Fibroblast of skin of left biceps (primary cell): ENCODE data around the gene ALDH1B1.

Source experiments
- DNase-seq, 2 experiments: peaks; one replicate each; pipeline ENCODE4 v3.0.0-alpha.2; 2013; ENCODE audit warnings: low read depth in 2 of 2

Gene ALDH1B1

DNA sequence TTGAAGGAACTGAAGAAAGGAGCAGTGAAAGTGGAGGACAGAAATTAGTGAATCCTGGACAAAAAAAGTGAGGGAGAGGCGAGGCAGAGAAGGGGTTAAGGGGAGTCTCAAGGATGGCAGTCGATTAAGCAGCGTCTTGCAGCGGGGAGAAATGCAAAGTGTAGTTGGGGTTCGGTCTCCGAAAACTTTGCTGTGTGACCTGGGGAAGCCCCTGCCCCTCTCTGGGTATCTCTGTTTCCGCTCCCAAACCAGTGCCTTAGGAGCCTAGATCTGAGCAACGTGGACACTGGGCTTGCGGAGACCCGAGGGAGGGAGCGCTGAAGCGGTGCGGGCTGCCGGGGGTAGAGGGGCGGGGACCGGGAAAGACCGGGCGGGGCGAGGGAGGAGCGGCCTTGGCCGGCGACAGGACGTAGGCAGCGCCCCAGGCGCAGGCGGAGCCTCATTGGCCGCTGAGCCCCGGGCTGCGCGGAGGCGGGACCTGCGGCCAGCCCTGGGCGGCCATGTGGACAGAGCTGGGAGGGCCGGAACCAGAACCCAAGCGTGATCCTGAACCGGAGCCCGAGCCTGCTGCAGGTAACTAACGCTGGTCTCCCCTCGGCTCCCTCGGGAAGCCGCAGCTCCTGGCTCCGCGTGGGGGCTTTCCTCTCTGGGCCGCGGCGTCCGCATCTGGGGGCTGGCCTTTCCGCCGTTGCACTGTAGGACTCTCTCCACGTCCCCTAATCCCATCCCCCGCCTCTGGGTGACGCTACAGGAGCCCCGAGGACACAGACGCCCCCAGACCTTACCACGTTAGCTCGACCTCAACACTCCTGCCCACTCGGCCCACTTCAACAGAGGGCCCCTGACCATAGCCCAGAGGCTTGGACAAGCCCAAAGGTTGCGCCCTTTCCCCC lies at the start of gene ALDH1B1:
TSS of gene ALDH1B1 (plus strand) at position 468 of the 893 bp plus-strand sequence. CDS start 3,047 bp downstream, outside the sequence.
- DNase-seq, result peak; percentile 32 to 40

DNA sequence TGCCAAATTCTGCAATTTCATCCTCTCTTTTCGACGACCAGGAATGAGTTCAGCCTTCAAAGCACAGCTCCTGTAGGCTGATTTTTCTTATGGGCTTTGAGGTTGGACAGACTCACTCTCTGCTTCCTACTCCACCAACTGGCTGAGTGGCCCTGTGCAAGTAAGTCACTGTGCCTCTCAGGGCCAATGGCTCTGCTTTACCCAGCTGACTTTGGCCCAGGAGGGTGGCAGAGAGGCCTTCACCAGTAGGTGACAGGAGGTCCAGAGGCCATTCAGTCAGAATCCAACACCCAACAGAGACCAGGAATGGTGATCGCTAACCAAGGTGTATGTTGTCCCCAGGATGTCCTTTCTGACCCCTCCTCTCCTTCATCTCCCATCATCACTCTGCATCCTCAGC lies 49.5 kb upstream of the ALDH1B1 start:
- no peak for DNase-seq

DNA sequence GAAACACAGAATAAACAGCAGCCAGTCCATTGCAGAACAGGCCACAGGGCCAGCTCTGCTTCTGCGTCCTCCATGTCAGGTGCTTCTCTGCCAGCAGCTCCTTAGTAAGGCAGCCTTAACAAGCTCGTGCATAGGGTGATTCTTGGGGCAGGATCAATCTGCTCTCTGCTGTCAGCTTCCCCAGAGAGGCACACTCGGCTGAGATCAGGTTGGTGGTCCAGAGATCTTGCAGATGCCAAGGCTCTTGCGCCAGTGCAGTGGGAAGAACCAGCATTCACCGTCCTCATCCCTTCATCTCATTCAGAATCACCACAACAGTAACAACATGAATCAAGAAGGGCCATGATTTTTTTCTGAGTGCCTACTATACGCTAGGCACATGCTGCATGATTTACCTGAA lies 49.0 kb upstream of the ALDH1B1 start:
- DNase-seq, result no peak

DNA sequence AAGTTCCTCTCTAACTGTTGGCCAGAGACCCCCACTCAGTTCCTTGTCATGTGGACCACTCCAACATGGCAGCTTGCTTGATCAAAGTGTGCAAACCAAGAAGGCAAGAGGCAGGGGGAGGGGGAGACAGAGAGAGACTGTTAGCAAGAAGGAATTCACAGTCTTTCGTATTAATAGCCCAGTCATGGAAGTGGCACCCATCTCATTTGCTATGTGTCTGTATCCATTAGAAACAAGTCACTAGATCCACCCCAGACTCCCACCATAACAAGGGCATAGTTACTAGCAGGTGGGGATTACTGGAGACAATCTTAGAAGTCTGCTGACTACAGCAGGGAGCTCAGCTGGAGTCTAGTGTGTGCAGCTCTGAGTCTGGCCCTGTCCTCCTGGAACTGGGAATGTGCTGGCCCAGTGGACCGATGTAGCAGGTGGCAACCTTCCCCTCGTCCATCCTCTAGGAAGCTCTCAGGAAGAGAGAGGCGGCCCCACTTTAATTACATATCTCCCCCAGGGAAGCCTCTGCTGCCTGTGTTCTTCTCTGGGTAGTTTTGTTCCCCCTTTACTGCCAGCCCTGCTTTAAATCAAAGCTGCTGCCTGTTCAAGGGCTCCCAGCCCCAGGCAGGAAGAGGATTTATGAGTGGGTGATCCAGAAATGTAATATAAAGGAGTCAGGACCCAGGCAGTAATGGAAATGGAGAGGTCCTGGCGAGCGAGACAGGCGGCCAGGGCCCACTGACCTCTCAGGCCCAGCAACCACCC lies 47.8 kb upstream of the ALDH1B1 start:
- DNase-seq, result no peak

DNA sequence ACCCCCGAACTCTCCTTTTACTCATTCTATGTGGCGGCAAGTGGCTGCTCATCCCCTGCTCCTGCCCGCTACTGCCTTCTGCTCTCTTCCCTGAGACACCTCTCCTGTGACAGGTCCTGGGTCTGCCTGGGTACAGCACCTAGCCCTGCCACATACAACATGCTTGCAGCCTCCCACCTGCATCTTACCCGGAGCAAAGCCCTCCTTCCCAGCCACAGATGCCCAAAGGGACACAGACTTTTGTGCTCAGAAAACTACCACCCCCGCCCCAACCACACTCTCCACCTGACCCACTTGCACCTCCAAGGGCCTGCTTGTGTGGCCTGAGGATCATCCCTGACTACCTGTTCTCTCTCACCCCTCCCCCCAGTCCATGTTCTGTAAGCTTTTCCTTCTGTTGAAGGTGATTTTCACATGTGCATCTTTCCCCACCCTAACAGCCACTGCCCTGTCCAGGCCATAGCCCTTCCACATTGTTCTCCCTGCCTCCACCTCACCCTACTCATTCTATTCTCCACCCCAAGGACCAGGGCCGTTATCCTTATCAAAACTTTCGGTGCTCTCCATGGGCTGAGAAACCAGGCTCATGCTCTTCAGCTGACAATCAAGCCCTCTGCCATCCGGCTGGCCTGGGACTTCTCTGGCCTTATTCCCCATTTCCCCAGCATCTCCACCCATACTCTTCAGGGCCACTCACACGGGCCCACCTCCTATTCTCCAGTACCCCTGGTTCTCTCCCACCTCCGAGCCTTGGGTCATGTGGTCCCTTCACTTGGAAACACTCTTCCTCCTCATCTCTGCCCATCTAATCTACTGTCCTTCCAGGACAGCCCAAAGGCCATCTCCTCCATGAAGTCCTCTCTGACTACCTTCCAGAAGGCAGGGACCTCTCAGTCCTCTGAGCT lies 46.4 kb upstream of the ALDH1B1 start:
- DNase-seq, result no peak

DNA sequence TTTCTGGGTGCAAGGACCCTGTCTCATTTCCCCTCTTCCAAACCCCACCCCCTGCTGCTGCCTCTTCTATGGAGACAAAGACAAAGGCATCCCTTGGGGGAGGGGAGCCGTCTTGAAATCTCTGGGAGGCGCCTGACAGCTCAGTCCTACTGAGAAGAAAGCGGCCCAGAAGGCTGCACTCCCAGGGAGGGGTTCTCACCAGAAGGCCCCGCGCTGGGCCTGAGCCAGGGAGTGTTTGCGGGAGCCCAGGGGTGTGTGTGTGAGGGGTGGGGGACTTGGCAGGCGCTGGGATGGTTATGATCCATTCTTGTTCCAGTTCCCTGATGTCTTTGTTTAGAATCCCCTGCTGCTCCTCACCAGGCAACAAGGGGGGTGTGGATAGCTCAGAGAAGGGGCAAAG lies 45.7 kb upstream of the ALDH1B1 start:
- no peak for DNase-seq

DNA sequence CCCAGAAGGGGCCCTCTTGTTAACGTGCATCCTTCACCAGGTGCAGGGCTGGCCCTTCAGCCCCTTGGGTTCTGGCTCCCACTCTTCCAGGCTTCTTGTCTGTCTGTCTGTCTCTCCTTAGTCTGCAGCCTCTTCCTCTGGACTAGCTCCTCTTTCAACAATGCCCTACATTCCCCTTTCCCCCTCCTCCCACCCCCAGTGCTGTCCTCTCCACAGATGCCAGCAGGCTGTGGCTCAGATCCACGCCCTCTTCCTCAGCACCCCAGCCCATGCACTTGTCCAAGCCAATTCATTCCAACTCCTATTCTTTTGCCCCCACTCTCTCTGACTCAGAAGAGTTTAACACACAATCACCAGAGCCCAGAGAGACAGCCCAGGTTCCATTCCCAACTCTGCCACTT lies 45.2 kb upstream of the ALDH1B1 start:
- no peak for DNase-seq

DNA sequence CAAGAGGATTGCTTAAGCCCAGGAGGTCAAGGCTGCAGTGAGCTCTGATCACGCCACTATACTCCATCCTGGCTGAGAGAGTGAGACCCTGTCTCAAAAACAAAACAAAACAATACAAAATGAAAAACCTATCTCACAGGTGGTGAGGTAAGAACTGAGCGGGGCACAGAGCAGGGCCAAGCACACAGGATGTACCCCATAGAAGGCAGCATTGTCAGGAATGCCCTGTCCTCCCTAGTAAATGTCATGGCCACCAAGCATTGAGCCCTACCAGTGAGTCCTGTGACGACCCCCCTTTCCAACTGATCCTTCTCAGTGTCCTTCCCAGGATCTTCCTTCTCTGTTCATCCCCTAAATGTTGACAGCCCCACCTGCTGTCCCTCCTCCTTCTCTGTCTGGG lies 44.6 kb upstream of the ALDH1B1 start:
- no peak for DNase-seq

DNA sequence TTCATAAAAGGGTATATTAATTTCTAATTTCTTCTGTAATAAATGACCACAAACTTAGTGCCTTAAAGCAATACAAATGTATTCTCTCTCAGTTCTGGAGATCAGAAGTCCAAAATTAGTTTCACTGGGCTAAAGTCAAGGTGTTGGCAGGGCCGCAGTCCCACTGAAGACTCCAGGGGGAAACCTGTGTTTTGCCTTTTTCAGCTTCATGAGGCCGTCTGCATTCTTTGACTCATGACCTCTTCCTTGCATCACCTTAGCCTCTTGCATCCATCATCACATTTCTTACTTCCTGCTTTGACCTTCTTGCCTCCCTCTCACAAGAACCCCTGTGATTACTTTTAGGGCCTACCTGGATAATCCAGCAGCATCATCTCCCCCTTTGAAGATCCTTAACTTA lies 42.0 kb upstream of the ALDH1B1 start:
- DNase-seq, result no peak

DNA sequence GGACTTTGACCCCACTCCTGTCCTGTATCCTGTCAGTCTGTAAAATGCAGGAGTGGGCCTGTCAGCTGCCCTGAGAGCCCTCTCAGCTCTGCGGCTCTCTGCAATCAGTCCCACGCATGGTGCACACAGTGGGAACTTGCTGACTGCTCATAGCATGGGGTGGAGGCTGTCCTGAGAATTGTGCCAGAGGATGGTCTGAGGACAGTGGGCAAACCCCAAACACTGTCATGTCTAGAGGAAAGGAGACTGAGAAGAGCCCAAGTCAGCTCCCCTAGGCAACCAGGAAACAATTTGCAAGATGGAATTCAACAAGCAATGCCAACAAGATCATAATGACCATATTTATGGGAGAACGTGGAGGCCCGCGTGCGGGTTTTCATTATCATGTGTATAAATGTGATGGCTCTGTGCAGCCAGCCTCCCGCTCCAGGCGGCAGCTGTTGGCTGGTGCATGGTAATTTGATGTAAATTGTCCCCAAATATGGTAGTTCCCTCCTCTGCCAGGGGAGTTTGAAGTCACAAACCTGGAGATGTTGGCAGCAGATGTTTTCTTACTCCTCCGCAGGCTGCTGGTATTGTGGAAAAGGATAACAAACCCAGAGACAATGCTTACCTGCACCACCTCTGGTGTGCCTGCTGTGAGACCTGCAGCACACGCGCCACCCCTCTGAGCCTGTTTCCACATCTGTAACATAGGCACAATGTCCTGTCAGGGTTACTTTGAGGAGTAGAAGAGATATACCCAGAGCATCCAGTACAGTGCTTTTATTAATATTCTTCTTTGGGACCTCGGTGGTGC lies 39.8 kb upstream of the ALDH1B1 start:
- no peak for DNase-seq

DNA sequence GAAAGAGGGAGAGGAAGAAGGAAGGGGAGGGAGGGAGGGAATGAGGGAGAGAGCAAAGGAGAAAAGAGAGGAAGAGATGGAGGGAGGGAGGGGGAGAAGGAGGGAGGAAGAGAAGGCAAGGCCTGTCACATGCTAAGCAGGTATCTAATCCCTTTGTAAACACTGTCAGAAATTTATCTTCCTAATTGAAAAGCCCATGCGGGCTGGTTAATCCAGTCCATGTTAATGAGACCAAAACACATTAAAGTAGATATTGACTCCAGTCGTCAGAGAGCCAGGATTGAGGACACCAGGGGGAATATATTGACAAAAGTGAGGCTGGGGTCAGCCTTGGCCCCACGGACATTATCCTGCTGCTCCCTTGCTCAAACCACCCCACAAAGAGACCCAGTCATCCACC lies 37.4 kb upstream of the ALDH1B1 start:
- no peak for DNase-seq

DNA sequence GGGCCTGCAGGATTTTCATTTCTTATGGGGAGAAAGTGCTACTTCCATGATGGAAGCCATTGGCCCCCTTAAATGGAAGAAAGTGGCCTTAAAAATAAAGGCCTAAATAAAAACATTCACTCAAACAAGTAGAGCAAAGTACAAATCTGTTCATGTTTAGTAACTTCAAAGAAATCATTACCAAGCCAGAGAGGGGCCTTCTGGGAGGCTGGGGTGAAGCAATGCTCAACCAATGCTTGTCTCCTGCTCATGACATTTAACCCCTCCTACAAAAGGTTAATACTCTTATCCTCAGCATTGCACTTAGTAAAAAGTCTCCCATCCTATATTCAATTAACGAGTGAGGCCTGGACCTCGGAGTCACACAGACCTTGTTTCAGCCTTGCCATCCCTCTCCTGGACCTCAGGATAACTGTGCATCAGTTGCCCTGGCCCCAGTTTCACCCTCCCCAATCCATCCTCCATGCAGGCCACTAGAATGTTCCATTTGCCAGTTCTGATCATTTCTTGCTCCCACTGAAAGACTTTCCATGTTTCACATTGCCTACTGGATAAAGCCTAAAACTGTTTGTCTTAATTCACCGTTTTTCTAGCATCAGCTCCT lies 36.9 kb upstream of the ALDH1B1 start:
- DNase-seq, result no peak

DNA sequence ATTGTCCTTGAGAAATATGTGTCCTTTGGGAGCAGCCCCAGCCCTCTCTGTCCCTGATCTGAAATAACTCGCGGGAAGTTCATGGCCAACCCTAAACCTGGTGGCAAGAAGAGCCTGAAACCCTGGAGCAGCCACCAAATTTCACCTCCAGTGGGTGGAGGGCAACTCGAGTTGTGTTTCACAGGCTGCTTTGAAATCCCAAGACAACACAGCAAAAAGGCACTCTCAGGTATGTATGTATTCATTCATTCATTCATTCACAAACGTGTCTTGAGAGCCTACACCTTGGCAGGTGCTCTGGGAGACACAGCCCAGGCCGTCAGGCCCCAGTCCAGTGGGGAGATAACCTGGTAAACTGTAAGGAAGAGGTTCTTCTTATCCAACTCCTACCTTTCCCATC lies 35.7 kb upstream of the ALDH1B1 start:
- DNase-seq, result no peak

DNA sequence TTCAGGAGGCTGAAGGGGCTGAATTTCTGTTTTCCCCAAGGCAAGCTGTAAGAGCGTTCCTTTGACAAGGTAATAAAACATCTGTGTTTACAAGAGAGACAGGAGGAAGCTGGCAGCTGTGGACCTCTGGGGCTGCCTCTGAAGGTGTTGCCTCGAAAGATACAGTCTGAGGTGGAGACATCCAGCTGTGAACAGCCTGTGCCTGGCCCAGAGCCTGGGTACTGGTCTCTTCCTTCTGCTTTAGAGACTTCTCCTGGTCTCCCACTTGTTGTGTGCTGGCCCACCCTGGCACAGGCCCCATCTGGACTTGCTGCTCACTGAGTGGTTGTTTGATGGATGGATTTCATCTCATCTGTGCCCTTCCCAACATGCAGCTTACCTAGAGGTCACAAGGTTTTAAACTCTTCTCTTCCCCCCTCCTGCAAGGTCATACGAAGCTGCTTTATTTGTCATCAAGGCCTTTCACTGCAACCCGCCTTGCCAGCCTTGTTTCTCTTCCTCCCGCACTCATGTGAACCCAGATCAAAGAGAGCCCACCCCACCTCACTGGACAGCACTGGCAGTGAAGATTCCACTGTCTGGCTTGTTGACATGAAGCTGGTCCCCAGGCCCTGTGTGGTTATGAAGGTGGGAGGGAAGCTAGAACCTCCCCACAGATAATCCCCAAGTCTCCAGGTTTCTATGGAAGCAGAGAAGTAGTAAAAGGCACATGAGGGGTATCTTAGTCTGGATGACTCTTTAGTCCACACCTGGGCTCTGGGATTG lies 35.0 kb upstream of the ALDH1B1 start:
- no peak for DNase-seq

DNA sequence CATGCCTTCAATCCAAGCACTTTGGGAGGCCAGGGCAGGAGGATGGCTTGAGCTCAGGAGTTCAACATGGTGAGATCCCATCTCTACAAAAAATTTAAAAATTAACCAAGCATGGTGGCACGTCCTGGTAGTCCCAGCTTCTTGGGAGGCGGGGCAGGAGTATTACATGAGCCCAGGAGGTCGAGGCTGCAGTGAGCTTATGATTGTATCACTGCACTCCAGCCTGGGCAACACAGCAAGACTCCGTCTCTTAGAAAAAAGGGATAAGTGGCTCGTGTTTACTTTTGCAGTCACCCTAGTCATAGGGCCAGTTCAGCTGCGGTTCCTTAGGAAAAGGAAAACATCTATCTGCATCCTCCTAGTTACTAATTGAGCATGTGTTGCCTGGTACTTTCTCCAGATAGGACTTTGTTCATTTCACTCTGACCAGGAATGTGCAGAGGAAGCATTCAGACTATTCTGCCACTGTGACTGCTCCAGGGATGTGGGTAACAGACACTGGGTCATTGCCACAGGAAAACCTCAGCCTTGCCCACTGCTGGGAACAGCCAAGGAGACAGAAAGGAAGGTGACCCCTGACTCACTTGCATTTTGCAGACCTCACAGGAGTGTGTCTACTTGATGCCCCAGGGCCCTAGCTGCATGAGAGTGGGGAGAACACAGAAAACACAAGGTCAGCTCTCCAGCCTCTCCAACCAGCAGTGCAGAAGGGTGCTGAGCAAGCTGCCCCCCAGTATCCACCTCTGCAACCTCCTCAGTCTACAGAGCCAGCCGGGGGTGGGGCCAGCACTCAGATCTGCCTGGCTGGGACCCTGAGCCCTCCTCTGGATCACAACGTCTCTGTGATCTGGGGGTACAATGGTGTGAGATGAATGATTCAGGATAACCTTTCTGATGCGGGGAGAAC lies 33.9 kb upstream of the ALDH1B1 start:
- no peak for DNase-seq

DNA sequence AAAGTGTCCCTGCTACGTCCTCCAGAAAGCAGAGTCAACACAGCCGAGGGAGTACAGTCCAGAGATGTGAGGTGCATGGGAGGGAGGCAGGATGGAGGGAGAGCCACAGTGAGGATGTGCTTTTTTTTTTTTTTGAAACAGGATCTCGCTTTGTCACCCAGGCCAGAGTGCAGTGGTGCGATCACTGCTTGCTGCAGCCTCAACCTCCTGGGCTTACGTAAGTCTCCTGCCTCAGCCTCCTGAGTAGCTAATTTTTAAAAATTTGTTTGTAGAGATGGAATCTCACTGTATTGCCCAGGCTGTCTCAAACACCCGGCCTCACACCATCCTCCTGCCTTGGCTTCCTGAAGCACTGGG lies 33.2 kb upstream of the ALDH1B1 start:
- no peak for DNase-seq

DNA sequence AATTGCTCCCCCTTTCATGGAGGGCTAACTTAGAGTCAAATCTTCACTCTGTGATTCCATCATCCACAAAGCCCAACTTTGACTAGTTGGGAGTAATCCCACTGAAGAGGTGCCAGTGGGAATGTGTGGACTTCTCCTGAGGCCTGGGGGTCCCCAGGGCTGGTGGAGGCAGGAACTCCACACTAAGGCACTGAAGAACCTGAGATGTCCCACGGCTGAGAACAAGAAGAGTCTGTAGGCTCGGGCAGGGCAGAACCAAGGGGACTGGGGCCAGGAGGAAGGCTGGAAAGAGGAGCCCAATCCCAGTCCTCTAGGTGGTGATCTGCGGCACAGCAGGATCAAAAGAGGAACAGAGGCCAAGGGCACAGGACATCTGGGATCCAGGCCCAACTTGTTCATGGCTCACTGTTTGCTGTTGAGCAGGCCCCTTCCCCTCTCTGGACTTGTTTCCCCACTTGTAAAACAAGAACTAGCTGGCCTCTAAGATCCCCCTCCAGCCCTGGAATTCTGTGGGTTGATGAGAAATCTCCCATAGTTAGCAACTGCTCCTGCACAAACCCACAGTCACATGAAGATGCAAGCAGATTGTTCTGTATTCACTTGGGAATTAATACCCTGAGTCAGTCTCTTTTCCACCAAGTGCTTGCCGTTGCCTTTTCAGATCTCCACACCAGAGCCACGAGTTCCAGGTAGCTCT lies 32.7 kb upstream of the ALDH1B1 start:
- DNase-seq, result no peak

DNA sequence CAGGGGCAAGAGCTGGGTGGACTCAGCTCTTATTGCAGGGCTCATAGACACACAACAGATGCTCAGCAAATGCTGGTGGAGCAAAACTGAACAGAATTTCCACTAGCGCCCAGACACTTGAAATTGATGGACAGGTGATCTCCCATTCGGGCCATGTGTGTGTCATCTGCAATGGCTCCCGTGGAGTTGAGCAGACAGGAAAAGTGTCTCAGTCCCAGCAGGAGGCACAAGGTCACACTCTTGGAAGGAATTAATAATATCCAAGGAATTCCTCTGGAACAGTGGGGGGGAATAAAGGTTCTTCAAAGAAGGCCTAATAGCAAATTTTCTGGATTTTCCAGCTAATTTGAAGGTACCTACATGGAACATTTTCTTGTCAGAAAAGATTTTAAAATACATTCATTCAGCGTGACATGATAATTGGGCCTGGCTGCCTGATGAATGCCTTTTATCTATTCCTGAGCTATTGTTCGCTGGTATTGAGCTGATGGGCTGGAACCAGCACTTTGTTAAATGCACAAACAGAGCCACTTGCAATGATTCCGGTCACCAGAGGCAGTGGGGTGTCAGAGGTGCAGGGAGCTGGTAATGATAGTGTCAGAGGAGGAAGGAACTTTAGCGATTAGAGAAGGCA lies 31.5 kb upstream of the ALDH1B1 start:
- no peak for DNase-seq
